Ovary (tissue), 9 donors: ENCODE data around the gene OR13A1. TPM values are rescaled to one million over a fixed set of nuclear protein-coding genes. Genes with fewer than 3 reads are reported as not detected.
"Not testable (repeated sequence)": the region's sequence is repeated elsewhere in the genome, so short reads cannot be mapped to it uniquely, and the experiment has no call there.

ENCODE experiments used
- DNase-seq, 5 donors: peaks; one replicate each; pipeline ENCODE4 v3.0.0-alpha.2; 2019 to 2020
- H3K27ac ChIP-seq, 2 donors: fragments of 200-600 bp; one replicate each; pipeline versions ENCODE4 v1.5.1 to v1.8.0; 2019 to 2022
- H3K27me3 ChIP-seq: fragments of 200-600 bp; one replicate; pipeline ENCODE4 v1.8.0; 2022
- H3K36me3 ChIP-seq: fragments of 200-600 bp; sonication (generic); one replicate; pipeline ENCODE4 v1.5.1; 2019
- H3K4me1 ChIP-seq: one replicate; pipeline ENCODE4 v1.8.1; 2013; ENCODE audit warnings: mild to moderate bottlenecking, moderate library complexity; ENCODE audit not compliant: insufficient read depth
- H3K4me3 ChIP-seq: fragments of 200-600 bp; sonication (generic); one replicate; pipeline ENCODE4 v1.5.1; 2017
- H3K9me3 ChIP-seq, 2 donors: fragments of 200-600 bp in 1 of 2; sonication (generic) in 1 of 2; one replicate each; pipeline versions ENCODE4 v1.5.1 to v1.8.1; 2013 to 2019; ENCODE audit warnings: mild to moderate bottlenecking in 1 of 2, moderate library complexity in 1 of 2
- EP300 ChIP-seq: sonication (generic); formaldehyde crosslinking; IDR thresholded peaks from one replicate; pipeline ENCODE4 v1.6.1; 2017; ENCODE audit warnings: antibody characterized with exemption
- POLR2A ChIP-seq: fragments of 450-650 bp; IDR thresholded peaks from one replicate; pipeline ENCODE4 v1.6.1; 2017; ENCODE audit warnings: antibody characterized with exemption, mild to moderate bottlenecking, moderate library complexity
- WGBS, 3 donors: extraction: QIAGEN DNeasy Blood & Tissue Kit in 1 of 3; methylation state at CpG; one replicate each; pipeline versions ENCODE4 v1.1.5 to v1.1.7; 2013 to 2017; 5-methylcytosine and 5-hydroxymethylcytosine counted together
- intact Hi-C, 4 donors: fragments of 100-400 bp; cut with DNase I; formaldehyde crosslinking; loops; one replicate each; pipeline versions ENCODE4 v1.11.0 to v1.15.1; 2022 to 2023
- polyA plus RNA-seq, 2 donors: library from polyadenylated mRNA; stranded (reverse); fragments of 200-250 nt in 1 of 2; fragments of 350-450 nt in 1 of 2; fragmentation: Illumina TruSeq in 1 of 2; extraction: RNeasy Lipid Tissue Mini Kit (QIAGEN cat#74804) in 1 of 2; gene quantifications; one replicate each; pipeline ENCODE4 v1.2.3, GENCODE V29; 2013 to 2014
- total RNA-seq, 7 donors: library from RNA; depleted of rRNA in 2 of 7; stranded (reverse); fragments of >200 nt in 2 of 7; fragmentation: NEBNext Ultra II Directional in 3 of 7; extraction: Animal tissue kit (Norgen Biotek cat#: 25700) in 3 of 7; gene quantifications; one replicate each; pipeline versions ENCODE4 v1.1.0 to v1.2.4, GENCODE V29; 2016 to 2023
- TF ChIP-seq, protein P1 (sequence below), 3 donors: fragments of 450-650 bp in 2 of 3; fragments of 200-600 bp in 1 of 3; IDR thresholded peaks; one replicate each; pipeline versions ENCODE4 v1.5.1 to v1.8.0; 2016 to 2022; ENCODE audit warnings: antibody characterized with exemption in 3 of 3, mild to moderate bottlenecking in 1 of 3
- donor health status: DM: no; HTN: no; CAD: no; lungs with moderate emphysema.
- donor health status: DM: no; HTN: no; CAD: no.
- donor health status: Bipolar disorder and iron deficiency.
- donor health status: DM: yes; HTN: yes; CAD: no.
- donor health status: DM: no; HTN: no; CAD: no.
- donor health status: DM: yes; HTN: yes; CAD: no.

OR13A1 gene
- total and polyA plus RNA-seq, 9 donors: 0.08 to 0.15 TPM; not detected in 7

GRCh38 chr10:45353186-45353585, 37.8 kb upstream of the OR13A1 start:
- no peak for DNase-seq
- 61 to 83% (median 78%) methylated on average over 1 of the region's 1 CpG for WGBS, 3 donors
- Histone ChIP-seq H3K27ac (no peak overlapping the region), H3K27me3 (no peaks in the 10 kb centered on the region), H3K36me3 (no peaks in the 10 kb centered on the region), H3K4me3 (no peak overlapping the region), H3K9me3 (no peaks in the 10 kb centered on the region), H3K4me1 (no peaks in the 10 kb centered on the region)
- intact Hi-C loops: no loop called here
- TF ChIP-seq, protein P1, sequence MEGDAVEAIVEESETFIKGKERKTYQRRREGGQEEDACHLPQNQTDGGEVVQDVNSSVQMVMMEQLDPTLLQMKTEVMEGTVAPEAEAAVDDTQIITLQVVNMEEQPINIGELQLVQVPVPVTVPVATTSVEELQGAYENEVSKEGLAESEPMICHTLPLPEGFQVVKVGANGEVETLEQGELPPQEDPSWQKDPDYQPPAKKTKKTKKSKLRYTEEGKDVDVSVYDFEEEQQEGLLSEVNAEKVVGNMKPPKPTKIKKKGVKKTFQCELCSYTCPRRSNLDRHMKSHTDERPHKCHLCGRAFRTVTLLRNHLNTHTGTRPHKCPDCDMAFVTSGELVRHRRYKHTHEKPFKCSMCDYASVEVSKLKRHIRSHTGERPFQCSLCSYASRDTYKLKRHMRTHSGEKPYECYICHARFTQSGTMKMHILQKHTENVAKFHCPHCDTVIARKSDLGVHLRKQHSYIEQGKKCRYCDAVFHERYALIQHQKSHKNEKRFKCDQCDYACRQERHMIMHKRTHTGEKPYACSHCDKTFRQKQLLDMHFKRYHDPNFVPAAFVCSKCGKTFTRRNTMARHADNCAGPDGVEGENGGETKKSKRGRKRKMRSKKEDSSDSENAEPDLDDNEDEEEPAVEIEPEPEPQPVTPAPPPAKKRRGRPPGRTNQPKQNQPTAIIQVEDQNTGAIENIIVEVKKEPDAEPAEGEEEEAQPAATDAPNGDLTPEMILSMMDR (IDR thresholded peaks at IDR 0.05): no peak
- TF ChIP-seq POLR2A: no peak
- no peak for TF ChIP-seq EP300

DNA sequence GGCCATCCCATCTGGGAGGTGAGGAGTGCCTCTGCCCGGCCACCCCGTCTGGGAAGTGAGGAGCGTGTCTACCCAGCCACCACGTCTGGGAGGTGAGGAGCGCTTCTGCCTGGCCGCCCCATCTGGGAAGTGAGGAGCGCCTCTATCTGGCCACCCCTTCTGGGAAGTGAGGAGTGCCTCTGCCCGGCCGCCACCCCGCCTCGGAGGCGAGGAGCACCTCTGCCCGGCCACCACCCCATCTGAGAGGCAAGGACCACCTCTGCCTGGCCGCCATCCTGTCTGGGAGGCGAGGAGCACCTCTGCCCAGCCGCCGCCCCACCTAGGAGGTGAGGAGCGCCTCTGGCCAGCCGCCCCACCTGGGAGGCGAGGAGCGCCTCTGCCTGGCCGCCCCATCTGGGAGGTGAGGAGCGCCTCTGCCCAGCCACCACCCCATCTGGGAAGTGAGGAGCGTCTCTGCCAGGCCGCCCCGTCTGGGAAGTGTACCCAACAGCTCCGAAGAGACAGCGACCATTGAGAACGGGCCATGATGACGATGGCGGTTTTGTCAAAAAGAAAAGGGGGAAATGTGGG, 32.9 kb upstream of the OR13A1 start:
- H3K4me3 ChIP-seq, H3K4me1 ChIP-seq, H3K27ac ChIP-seq, H3K36me3 ChIP-seq, intact Hi-C loops, DNase-seq, H3K27me3 ChIP-seq, H3K9me3 ChIP-seq: not testable (repeated sequence)
- 89 to 93% (median 91%) methylated on average over 27 to 31 of the region's 31 CpGs for WGBS, 3 donors

DNA sequence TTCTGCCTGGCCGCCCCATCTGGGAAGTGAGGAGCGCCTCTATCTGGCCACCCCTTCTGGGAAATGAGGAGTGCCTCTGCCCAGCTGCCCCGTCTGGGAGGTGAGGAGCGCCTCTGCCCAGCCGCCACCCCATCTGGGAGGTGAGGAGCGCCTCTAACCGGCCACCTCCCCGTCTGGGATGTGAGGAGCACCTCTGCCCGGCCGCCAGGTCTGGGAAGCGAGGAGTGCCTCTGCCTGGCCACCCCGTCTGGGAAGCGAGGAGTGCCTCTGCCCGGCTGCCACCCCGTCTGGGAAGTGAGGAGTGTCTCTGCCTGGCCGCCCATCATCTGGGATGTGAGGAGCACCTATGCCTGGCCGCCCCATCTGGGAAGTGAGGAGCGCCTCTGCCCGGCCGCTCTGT, 32.1 kb upstream of the OR13A1 start:
- WGBS, 3 donors: 80 to 95% (median 91%) methylated on average over 20 of the region's 20 CpGs
- H3K27ac ChIP-seq, H3K4me3 ChIP-seq, DNase-seq, H3K36me3 ChIP-seq, H3K27me3 ChIP-seq, H3K9me3 ChIP-seq, intact Hi-C loops, H3K4me1 ChIP-seq: not testable (repeated sequence)

DNA sequence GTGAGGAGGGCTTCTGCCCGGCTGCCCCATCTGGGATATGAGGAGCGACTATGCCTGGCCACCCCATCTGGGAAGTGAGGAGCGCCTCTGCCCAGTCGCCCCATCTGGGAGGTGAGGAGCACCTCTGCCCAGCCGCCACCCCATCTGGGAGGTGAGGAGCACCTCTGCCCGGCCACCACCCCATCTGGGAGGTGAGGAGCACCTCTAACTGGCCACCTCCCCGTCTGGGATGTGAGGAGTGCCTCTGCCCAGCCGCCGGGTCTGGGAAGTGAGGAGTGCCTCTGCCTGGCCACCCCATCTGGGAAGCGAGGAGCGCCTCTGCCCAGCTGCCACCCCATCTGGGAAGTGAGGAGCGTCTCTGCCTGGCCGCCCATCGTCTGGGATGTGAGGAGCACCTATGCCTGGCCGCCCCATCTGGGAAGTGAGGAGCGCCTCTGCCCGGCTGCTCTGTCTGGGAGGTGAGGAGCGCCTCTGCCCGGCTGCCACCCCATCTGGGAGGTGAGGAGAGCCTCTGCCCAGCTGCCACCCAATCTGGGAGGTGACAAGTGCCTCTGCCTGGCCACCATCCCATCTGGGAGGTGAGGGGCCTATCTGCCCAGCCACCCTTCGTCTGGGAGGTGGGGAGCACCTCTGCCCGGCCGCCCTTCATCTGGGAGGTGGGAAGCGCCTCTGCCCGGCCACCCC, 31.4 kb upstream of the OR13A1 start:
- H3K4me3 ChIP-seq, H3K4me1 ChIP-seq, intact Hi-C loops, DNase-seq, H3K9me3 ChIP-seq, H3K27me3 ChIP-seq, H3K36me3 ChIP-seq, H3K27ac ChIP-seq: not testable (repeated sequence)
- WGBS, 3 donors: 84 to 91% (median 90%) methylated on average over 16 to 24 of the region's 24 CpGs

DNA sequence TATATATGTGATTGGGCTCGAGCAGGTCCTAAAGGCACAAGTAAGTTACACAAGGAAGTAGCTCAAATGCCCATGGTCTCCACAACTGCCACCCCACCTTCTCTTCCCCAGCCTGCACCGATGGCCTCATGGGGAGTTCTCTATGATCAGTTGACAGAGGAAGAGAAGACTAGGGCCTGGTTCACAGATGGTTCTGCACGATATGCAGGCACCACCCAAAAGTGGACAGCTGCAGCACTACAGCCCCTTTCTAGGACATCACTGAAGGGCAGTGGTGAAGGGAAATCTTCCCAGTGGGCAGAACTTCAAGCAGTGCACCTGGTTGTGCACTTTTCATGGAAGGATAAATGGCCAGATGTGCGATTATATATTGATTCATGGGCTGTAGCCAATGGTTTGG, 25.0 kb upstream of the OR13A1 start:
- H3K27me3 ChIP-seq, H3K4me3 ChIP-seq, H3K27ac ChIP-seq, intact Hi-C loops, DNase-seq, H3K9me3 ChIP-seq, H3K4me1 ChIP-seq, H3K36me3 ChIP-seq: not testable (repeated sequence)
- WGBS, 3 donors: 56 to 77% (median 74%) methylated on average over 4 of the region's 4 CpGs

DNA sequence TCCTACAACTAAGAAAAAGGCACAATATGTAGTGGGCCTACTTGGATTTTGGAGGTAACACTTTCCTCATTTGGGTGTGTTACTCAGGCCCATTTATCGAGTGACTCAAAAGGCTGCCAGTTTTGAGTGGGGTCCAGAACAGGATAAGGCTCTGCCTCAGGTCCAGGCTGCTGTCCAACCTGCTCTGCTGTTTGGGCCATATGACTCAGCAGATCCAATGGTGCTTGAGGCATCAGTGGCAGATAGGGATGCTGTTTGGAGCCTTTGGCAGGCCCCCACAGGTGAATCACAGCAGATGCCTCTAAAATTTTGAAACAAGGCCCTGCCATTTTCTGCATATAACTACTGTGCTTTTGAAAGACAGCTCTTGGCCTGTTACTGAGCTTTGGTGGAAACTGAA, 24.5 kb upstream of the OR13A1 start:
- H3K4me3 ChIP-seq: no peak overlapping the region
- TF ChIP-seq, protein P1 (IDR thresholded peaks at IDR 0.05): no peak
- TF ChIP-seq EP300 (no peak), POLR2A (no peak)
- intact Hi-C loops: no loop called here
- DNase-seq: no peak
- no peaks in the 10 kb centered on the region for H3K9me3 ChIP-seq
- H3K36me3 ChIP-seq: no peaks in the 10 kb centered on the region
- H3K27me3 ChIP-seq: no peaks in the 10 kb centered on the region
- H3K4me1 ChIP-seq: no peaks in the 10 kb centered on the region
- WGBS, 3 donors: 100% methylated on average over 1 of the region's 1 CpG
- H3K27ac ChIP-seq: no peak overlapping the region

- H3K9me3 ChIP-seq, H3K27ac ChIP-seq, H3K27me3 ChIP-seq, intact Hi-C loops, DNase-seq, H3K4me1 ChIP-seq, H3K36me3 ChIP-seq, H3K4me3 ChIP-seq: not testable (repeated sequence)
- WGBS, 3 donors: 79 to 93% (median 88%) methylated on average over 3 of the region's 3 CpGs
Measured at GRCh38 chr10:45331824-45332223, 16.4 kb upstream of the OR13A1 start.

GRCh38 chr10:45326864-45327263, 11.5 kb upstream of the OR13A1 start:
- intact Hi-C loops, DNase-seq, H3K36me3 ChIP-seq, H3K27ac ChIP-seq, H3K4me3 ChIP-seq, H3K4me1 ChIP-seq, H3K27me3 ChIP-seq, H3K9me3 ChIP-seq: not testable (repeated sequence)
- WGBS, 3 donors: 82 to 88% (median 82%) methylated on average over 1 of the region's 1 CpG
